ENCODE results near the gene PML.
A peak's percentile ranks its signal among the peaks of the same experiment; 100 is the strongest.

PML gene, protein sequence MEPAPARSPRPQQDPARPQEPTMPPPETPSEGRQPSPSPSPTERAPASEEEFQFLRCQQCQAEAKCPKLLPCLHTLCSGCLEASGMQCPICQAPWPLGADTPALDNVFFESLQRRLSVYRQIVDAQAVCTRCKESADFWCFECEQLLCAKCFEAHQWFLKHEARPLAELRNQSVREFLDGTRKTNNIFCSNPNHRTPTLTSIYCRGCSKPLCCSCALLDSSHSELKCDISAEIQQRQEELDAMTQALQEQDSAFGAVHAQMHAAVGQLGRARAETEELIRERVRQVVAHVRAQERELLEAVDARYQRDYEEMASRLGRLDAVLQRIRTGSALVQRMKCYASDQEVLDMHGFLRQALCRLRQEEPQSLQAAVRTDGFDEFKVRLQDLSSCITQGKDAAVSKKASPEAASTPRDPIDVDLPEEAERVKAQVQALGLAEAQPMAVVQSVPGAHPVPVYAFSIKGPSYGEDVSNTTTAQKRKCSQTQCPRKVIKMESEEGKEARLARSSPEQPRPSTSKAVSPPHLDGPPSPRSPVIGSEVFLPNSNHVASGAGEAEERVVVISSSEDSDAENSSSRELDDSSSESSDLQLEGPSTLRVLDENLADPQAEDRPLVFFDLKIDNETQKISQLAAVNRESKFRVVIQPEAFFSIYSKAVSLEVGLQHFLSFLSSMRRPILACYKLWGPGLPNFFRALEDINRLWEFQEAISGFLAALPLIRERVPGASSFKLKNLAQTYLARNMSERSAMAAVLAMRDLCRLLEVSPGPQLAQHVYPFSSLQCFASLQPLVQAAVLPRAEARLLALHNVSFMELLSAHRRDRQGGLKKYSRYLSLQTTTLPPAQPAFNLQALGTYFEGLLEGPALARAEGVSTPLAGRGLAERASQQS

DNA sequence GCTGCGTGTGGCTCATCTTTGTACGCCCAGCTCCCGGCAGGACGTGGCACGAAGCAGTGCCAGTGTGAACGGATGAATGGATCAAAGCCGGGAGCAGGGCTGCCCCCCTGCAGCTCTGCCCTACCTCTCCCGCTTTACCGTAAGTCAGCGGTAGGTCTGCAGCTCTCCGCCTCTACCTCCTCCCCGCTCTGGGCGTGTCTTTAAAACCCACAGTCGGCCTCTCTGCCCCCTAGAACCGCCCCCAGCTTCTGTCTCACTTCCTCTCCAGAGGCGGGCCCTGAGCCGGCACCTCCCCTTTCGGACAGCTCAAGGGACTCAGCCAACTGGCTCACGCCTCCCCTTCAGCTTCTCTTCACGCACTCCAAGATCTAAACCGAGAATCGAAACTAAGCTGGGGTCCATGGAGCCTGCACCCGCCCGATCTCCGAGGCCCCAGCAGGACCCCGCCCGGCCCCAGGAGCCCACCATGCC is at the start of gene PML:
Gene PML (plus strand): TSS at position 304 of the 471 bp plus-strand sequence. CDS start 97 bp downstream, at position 401.
- no peaks in the 10 kb centered on the region for H3K27me3 Mint-ChIP-seq
- H3K4me3 Mint-ChIP-seq, result peak within 1 kb of the TSS; percentile 91
- peak; percentile 91 for DNase-seq
- peak within 1 kb of the TSS; percentile 95 for H3K27ac Mint-ChIP-seq
- peaks cover 45% of the 10 kb centered on the region for H3K36me3 Mint-ChIP-seq (ENCODE audit: low read depth)
- H3K9me3 Mint-ChIP-seq, result no peaks in the 10 kb centered on the region
- peaks cover 70% of the 10 kb centered on the region for H3K4me1 Mint-ChIP-seq (ENCODE audit: low read depth)

DNA sequence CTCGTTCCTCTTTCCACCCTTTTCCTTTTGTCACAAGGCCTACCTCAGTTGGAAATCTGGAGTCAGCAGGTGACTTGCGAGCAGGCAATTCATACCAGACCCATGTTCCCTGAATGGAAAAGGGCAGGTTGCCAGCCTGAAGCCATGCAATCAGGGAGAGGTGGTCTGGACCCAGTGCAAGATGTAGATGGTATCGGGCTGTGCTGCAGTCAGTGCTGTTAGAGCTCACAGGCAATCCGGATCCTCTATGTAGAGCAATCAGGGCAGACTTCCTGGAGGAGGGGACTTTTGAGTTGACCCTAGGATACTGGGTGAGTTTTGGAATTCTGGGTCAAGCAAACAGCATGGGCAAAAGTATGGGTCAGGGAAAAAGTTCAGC is 49.4 kb upstream of the PML start:
- H3K27ac Mint-ChIP-seq, result no peak overlapping the region
- peaks cover 24% of the 10 kb centered on the region for H3K4me1 Mint-ChIP-seq (ENCODE audit: low read depth)
- H3K4me3 Mint-ChIP-seq, result no peak overlapping the region
- DNase-seq, result no peak
- no peaks in the 10 kb centered on the region for H3K36me3 Mint-ChIP-seq (ENCODE audit: low read depth)
- H3K9me3 Mint-ChIP-seq, result no peaks in the 10 kb centered on the region
- no peaks in the 10 kb centered on the region for H3K27me3 Mint-ChIP-seq

DNA sequence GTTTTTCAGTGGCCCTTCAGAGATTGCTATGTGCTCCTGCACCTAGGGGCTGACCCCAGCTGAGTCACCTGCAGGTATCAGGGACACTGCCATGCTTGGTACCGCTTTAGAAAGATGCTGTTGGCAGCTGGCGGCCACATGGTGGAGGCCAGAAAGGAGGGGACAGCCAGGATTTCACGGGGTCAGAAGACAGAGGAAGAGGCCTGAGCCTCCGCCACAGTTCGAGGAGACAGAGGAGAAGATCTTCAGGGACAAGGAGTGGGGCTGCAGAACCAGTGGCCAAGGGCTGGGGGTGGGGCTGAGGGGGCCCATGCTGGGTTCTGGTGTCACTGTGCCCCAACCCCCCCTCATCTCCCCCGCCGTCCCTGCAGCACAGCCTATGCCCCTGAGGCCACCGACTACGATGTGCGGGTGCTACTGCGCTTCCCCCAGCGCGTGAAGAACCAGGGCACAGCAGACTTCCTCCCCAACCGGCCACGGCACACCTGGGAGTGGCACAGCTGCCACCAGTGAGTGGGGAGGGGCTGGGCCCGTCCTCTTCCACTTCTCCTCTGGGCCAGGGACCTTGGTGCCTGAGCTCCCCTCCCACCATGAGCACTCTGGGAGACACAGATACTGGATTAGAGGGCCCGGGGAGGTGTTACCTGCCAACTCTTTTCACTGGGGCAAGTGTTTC is 48.3 kb upstream of the PML start:
- Mint-ChIP-seq H3K4me1 (ENCODE audit: low read depth) (peaks cover 25% of the 10 kb centered on the region), H3K27ac (peak overlapping the region; percentile 9), H3K4me3 (no peak overlapping the region), H3K27me3 (no peaks in the 10 kb centered on the region), H3K36me3 (ENCODE audit: low read depth) (no peaks in the 10 kb centered on the region), H3K9me3 (no peaks in the 10 kb centered on the region)
- DNase-seq, result no peak

DNA sequence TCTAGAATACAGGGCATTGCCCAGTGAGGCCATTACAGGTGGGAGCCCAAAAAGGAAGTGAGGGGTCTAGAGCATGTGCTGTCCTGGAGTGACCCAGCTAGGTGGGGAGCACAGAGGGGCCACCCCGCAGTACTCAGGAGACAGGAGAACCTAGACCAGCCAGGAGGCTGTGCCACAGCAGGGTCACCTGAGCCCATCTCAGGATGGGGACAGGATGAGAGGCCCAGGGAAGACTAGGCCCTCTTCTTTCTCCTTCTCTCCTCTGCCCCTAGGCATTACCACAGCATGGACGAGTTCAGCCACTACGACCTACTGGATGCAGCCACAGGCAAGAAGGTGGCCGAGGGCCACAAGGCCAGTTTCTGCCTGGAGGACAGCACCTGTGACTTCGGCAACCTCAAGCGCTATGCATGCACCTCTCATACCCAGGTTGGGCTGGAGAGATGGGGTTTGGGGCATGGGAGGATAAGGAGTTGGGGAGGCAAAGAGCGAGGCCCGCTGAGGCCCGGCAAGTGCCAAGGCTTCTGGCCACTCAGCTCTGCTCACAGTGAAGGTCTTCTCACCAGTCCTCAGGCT is 47.6 kb upstream of the PML start:
- H3K9me3 Mint-ChIP-seq, result no peaks in the 10 kb centered on the region
- H3K4me3 Mint-ChIP-seq, result no peak overlapping the region
- no peaks in the 10 kb centered on the region for H3K36me3 Mint-ChIP-seq (ENCODE audit: low read depth)
- no peak for DNase-seq
- peaks cover 22% of the 10 kb centered on the region for H3K4me1 Mint-ChIP-seq (ENCODE audit: low read depth)
- H3K27me3 Mint-ChIP-seq, result no peaks in the 10 kb centered on the region
- H3K27ac Mint-ChIP-seq, result peak overlapping the region; percentile 9

DNA sequence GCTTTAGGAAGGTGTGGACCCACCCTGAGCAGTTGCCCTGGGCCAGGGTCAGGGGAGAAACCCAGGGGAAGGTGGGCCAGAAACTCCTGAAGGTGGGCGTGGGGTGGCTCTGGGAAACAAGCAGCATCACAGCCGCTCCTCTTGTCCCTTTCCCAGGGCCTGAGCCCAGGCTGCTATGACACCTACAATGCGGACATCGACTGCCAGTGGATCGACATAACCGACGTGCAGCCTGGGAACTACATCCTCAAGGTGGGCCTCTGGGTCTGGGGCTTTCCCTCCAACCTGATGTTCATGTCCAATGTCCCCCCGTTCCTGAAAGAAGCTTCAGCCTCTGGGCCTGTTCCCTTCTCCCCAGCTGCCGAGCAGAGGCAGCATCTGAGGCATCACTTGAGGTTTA is 46.9 kb upstream of the PML start:
- Mint-ChIP-seq H3K4me3 (no peak overlapping the region), H3K4me1 (ENCODE audit: low read depth) (peaks cover 14% of the 10 kb centered on the region), H3K27me3 (no peaks in the 10 kb centered on the region), H3K27ac (no peak overlapping the region), H3K9me3 (no peaks in the 10 kb centered on the region), H3K36me3 (ENCODE audit: low read depth) (no peaks in the 10 kb centered on the region)
- no peak for DNase-seq

DNA sequence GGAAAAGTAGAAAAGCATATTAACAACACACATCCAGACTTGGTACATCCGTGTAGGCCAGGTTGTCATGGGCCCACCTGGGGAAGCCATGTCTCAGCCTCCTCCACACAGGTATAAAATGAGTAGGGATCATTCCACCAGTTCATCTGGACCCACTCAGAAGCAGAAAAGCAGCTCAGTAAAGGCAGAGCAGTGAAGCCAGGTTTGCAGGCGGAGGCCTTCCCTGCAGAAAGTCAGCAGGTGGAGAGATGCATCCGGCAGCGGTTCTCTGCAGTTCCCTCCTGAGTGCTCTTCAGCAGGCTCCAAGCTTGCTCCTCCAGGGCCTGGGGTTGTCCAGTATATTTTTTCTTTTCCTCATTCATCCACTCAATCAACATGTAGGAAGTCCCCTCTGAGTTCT is 46.1 kb upstream of the PML start:
- H3K4me1 Mint-ChIP-seq (ENCODE audit: low read depth), result peaks cover 12% of the 10 kb centered on the region
- no peak overlapping the region for H3K27ac Mint-ChIP-seq
- H3K4me3 Mint-ChIP-seq, result no peak overlapping the region
- no peaks in the 10 kb centered on the region for H3K27me3 Mint-ChIP-seq
- H3K9me3 Mint-ChIP-seq, result no peaks in the 10 kb centered on the region
- H3K36me3 Mint-ChIP-seq (ENCODE audit: low read depth), result no peaks in the 10 kb centered on the region
- no peak for DNase-seq

DNA sequence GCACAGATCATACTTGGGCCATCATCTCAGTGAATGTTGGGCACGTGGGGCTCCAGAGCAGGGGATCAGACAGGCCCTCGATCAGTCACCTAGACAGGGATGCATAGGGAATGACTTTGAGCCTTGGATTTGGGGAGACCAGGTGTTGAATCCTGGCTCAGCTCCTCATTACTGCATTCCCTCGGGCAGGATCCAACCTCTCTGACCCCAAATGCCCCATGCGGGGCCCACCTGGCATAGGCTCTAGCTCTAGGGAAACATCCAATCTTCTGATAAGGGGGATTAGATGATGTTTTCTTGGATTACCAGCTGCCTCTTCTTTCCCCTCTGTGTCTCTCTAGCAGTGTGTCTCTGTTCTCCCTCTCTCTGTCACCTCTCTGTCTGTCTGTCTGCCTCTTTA is 45.5 kb upstream of the PML start:
- no peak for DNase-seq
- no peaks in the 10 kb centered on the region for H3K36me3 Mint-ChIP-seq (ENCODE audit: low read depth)
- H3K27me3 Mint-ChIP-seq, result no peaks in the 10 kb centered on the region
- H3K27ac Mint-ChIP-seq, result no peak overlapping the region
- peaks cover 12% of the 10 kb centered on the region for H3K4me1 Mint-ChIP-seq (ENCODE audit: low read depth)
- no peak overlapping the region for H3K4me3 Mint-ChIP-seq
- H3K9me3 Mint-ChIP-seq, result no peaks in the 10 kb centered on the region

DNA sequence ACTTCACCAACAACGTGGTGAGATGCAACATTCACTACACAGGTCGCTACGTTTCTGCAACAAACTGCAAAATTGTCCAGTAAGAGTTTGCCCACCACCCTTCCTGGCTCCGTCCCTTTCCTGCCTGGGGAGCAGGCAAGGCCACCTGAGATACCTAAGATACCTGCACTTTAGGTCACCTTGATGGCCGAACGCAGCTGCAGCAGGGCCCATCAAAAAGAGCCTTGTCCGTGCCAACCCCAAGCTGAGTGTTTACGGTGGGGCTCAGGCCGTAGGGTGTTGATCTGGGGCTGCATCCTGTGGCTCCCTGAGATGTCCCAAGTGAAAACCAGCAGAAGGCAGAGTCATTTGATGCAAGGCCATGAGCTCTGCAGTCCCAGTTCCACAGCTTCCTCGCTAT is 45.0 kb upstream of the PML start:
- Mint-ChIP-seq H3K27me3 (no peaks in the 10 kb centered on the region), H3K4me1 (ENCODE audit: low read depth) (peaks cover 12% of the 10 kb centered on the region), H3K36me3 (ENCODE audit: low read depth) (no peaks in the 10 kb centered on the region), H3K4me3 (no peak overlapping the region), H3K9me3 (no peaks in the 10 kb centered on the region), H3K27ac (no peak overlapping the region)
- DNase-seq, result no peak

DNA sequence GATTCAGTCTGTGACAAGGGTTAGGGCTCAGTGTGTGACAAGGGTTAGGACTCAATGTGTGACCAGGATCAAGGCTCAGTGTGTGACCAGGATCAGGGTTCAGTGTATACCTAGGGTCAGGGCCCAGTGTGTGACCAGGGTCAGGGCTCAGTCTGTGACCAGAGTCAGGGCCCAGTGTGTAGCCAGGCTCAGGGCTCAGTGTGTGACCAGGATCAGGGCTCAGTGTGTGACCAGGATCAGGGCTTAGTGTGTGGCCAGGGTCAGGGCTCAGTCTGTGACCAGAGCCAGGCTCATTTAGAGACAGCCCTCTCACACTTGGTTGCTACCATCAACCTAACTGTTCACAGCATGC is 44.1 kb upstream of the PML start:
- Mint-ChIP-seq H3K36me3 (ENCODE audit: low read depth) (no peaks in the 10 kb centered on the region), H3K27me3 (no peaks in the 10 kb centered on the region), H3K27ac (no peak overlapping the region), H3K4me3 (no peak overlapping the region), H3K4me1 (ENCODE audit: low read depth) (peaks cover 12% of the 10 kb centered on the region), H3K9me3 (no peaks in the 10 kb centered on the region)
- no peak for DNase-seq

DNA sequence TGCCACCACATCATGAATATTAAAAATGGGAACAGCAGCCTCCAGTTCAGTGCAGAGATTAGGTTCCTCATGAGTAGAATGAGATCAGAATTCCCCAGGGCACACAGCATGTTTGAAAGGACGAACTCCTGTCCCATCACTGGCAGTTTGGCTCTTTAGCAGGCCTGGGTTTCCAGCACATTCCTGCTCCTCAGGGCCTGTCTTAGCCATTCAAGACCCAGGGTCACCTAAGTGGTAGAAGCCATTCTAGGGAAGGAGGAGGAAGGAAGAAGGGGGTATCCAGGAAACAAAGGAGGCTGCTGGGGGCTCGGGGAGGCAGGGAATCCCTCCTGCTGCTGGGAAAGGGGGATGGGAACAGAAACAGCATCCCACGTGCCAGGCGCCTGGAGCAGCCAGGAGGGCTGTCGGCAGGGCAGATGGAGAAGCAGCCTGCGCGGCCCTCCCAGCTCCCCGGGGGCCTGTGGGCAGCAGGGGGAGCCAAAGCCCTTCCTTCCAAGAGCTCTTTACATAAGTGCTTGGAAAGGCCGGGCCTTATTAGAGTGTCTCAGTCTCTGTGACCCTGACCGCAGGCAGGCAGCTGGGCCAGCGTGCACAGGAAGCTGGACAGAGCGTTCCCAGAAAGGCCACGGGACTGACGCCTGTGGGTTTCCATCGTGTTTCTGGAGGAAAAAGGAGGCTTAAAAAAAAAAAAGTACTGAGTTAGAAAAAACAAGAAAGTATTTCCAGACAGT is 43.5 kb upstream of the PML start:
- Mint-ChIP-seq H3K27ac (peak overlapping the region; percentile 70), H3K4me3 (no peak overlapping the region), H3K4me1 (ENCODE audit: low read depth) (peaks cover 11% of the 10 kb centered on the region), H3K36me3 (ENCODE audit: low read depth) (no peaks in the 10 kb centered on the region), H3K9me3 (no peaks in the 10 kb centered on the region), H3K27me3 (no peaks in the 10 kb centered on the region)
- peak; percentile 79 for DNase-seq

DNA sequence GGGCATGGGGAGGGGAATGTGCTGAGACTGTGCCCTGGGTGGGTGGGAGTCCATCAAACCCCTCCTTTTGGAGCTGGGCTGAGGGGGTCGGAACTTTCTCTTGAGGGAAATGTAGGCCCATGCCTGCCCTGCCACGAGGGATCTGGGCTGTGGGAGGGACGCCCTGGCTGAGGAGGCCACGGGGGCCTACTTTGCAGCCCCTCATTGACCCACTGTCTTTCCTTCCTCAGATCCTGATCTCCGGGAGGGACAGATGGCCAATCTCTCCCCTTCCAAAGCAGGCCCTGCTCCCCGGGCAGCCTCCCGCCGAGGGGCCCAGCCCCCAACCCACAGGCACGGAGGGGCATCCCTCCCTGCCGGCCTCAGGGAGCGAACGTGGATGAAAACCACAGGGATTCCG is 42.9 kb upstream of the PML start:
- peaks cover 8% of the 10 kb centered on the region for H3K4me1 Mint-ChIP-seq (ENCODE audit: low read depth)
- H3K9me3 Mint-ChIP-seq, result no peaks in the 10 kb centered on the region
- H3K4me3 Mint-ChIP-seq, result no peak overlapping the region
- no peaks in the 10 kb centered on the region for H3K27me3 Mint-ChIP-seq
- no peak for DNase-seq
- no peak overlapping the region for H3K27ac Mint-ChIP-seq
- H3K36me3 Mint-ChIP-seq (ENCODE audit: low read depth), result no peaks in the 10 kb centered on the region

DNA sequence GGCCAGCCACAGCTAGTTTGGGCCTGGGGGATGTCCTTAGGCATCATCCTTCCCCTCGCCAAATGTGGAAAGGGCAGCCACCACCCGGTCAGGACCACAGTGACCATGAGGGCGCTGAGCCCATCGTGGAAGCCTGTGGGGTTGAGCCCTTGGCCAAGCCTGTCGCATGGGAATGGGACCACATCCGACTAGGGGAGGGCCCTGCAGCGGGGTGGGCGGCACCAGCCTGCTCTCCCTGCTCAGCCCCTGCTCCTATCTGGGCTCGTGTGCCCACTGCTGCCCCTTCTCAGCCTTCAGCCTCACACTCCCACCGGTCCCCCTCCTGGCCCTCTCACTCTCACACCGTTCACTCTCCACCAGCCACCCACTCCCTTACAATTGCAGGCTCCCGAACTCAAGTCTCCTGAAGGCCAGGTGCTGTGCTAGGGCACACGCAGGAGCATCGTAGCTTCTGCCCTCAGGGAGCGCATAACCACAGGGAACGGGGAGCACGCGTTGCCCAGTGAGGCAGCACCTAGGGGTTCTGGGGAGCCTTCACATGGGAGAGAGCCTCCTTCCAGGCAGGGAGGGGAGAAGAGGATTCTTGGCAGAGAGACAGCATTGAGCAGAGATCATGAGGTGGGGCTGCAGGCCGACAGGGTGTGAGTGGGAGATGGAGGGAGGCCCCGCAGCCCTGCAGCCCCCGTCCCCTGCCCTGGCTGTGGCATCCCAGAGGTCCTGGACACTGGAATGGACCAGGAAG is 42.2 kb upstream of the PML start:
- no peaks in the 10 kb centered on the region for H3K36me3 Mint-ChIP-seq (ENCODE audit: low read depth)
- H3K4me1 Mint-ChIP-seq (ENCODE audit: low read depth), result peaks cover 14% of the 10 kb centered on the region
- no peaks in the 10 kb centered on the region for H3K9me3 Mint-ChIP-seq
- no peak overlapping the region for H3K27ac Mint-ChIP-seq
- H3K4me3 Mint-ChIP-seq, result no peak overlapping the region
- DNase-seq, result no peak
- H3K27me3 Mint-ChIP-seq, result no peaks in the 10 kb centered on the region

DNA sequence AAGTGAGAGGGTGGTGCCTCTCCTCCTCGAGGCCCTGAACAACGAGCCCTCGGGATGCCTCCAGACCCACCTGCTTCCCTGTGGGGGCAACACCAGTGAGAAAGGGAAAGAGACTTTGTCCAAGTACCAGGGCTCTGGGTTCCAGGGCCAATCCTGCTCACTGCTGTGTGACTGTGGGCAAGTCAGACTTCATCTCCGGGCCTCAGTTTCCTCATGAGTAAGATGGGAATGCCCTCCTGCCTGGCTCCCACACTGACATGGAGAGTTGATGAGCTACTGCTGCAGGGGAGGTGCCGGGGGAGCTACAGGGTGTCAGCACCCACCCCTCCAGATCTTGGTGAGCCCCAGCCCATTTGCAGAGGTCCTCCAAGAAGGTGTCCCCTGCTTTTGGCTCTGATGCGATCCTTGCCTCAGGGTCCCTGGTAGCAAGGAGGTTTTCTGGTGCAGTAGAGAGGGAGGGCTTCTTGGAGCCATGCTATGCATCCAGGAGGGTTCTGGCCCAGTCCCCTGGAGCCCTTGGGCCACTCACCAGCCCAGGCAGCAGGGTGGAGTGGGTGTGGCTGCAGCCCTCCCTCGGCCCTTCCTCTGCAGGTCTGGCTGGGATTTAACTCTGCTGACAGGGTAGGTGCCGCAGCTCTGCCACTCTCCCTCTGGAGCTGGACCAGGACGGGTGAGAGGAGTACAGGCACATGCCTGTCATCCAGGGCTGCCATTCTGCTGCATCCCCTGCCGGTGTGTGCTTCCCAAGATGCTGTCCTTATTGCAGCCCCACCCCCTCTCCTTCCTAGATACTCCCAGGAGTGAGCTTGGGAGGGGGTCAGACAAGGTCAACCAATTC is 41.4 kb upstream of the PML start:
- H3K27ac Mint-ChIP-seq, result no peak overlapping the region
- H3K9me3 Mint-ChIP-seq, result no peaks in the 10 kb centered on the region
- peaks cover 16% of the 10 kb centered on the region for H3K4me1 Mint-ChIP-seq (ENCODE audit: low read depth)
- H3K27me3 Mint-ChIP-seq, result no peaks in the 10 kb centered on the region
- H3K4me3 Mint-ChIP-seq, result no peak overlapping the region
- no peaks in the 10 kb centered on the region for H3K36me3 Mint-ChIP-seq (ENCODE audit: low read depth)
- no peak for DNase-seq

Measured in activated T-cell treated with anti-CD3 and anti-CD28 coated beads, Interleukin-2, amount 50 U/mL, for 24 hours (primary cell).